ENCODE results near the gene SPATS2L. TPM values are rescaled to one million over a fixed set of nuclear protein-coding genes. Genes with fewer than 3 reads are reported as not detected.
A peak's percentile ranks its signal among the peaks of the same experiment; 100 is the strongest.

SPATS2L gene
- total RNA-seq, 1 donor from 2014 or later, result 92.7 TPM

GRCh38 chr2:200479692-200480265, 173.3 kb downstream of the SPATS2L start:
- Histone ChIP-seq H3K27me3 (no peaks in the 10 kb centered on the region), H3K9me3 (no peaks in the 10 kb centered on the region), H3K4me1 (no peaks in the 10 kb centered on the region), H3K4me3 (no peak overlapping the region), H3K36me3 (peaks cover 20% of the 10 kb centered on the region), H3K27ac (no peak overlapping the region)
- no peak for TF ChIP-seq CTCF (IDR thresholded peaks at IDR 0.05)
- intact Hi-C loops (cut with DNase I), result loop anchor here (5.0 kb wide), 1 partner anchor 497 kb away; no protein-coding TSS in a partner anchor
- DNase-seq (no peak), ATAC-seq (peak; percentile 51)

- TF ChIP-seq CTCF (IDR thresholded peaks at IDR 0.05), result no peak
- no peak for ATAC-seq
- peaks cover 6% of the 10 kb centered on the region for H3K36me3 ChIP-seq
- H3K27ac ChIP-seq, result no peak overlapping the region
- intact Hi-C loops (cut with DNase I), result no loop called here
- H3K4me1 ChIP-seq, result no peaks in the 10 kb centered on the region
- no peak for DNase-seq
- H3K9me3 ChIP-seq, result no peaks in the 10 kb centered on the region
- H3K4me3 ChIP-seq, result no peak overlapping the region
- H3K27me3 ChIP-seq, result no peaks in the 10 kb centered on the region
Measured at GRCh38 chr2:200482194-200482593, 175.7 kb downstream of the SPATS2L start.

- H3K4me3 ChIP-seq, result no peak overlapping the region
- ATAC-seq, result peak; percentile 89
- H3K4me1 ChIP-seq, result no peaks in the 10 kb centered on the region
- no peak overlapping the region for H3K27ac ChIP-seq
- H3K36me3 ChIP-seq, result no peaks in the 10 kb centered on the region
- TF ChIP-seq CTCF (IDR thresholded peaks at IDR 0.05), result peak; percentile 48
- no peaks in the 10 kb centered on the region for H3K27me3 ChIP-seq
- intact Hi-C loops (cut with DNase I), result no loop called here
- peak; percentile 84 for DNase-seq
- no peaks in the 10 kb centered on the region for H3K9me3 ChIP-seq
Measured at GRCh38 chr2:200483729-200484198, 177.3 kb downstream of the SPATS2L start.

GRCh38 chr2:200484934-200485333, 178.4 kb downstream of the SPATS2L start:
- no peak for TF ChIP-seq CTCF (IDR thresholded peaks at IDR 0.05)
- intact Hi-C loops (cut with DNase I), result no loop called here
- ATAC-seq, result no peak
- no peak for DNase-seq
- no peak overlapping the region for H3K4me3 ChIP-seq
- H3K9me3 ChIP-seq, result no peaks in the 10 kb centered on the region
- no peak overlapping the region for H3K27ac ChIP-seq
- no peaks in the 10 kb centered on the region for H3K27me3 ChIP-seq
- no peaks in the 10 kb centered on the region for H3K4me1 ChIP-seq
- peaks cover 10% of the 10 kb centered on the region for H3K36me3 ChIP-seq

- H3K36me3 ChIP-seq, result peaks cover 25% of the 10 kb centered on the region
- no peaks in the 10 kb centered on the region for H3K4me1 ChIP-seq
- TF ChIP-seq CTCF (IDR thresholded peaks at IDR 0.05), result no peak
- H3K27ac ChIP-seq, result no peak overlapping the region
- intact Hi-C loops (cut with DNase I), result no loop called here
- no peak for DNase-seq
- H3K27me3 ChIP-seq, result no peaks in the 10 kb centered on the region
- ATAC-seq, result no peak
- H3K9me3 ChIP-seq, result no peaks in the 10 kb centered on the region
- H3K4me3 ChIP-seq, result no peak overlapping the region
Measured at GRCh38 chr2:200486529-200486928, 180.0 kb downstream of the SPATS2L start.

- no peak for TF ChIP-seq CTCF (IDR thresholded peaks at IDR 0.05)
- no peaks in the 10 kb centered on the region for H3K4me1 ChIP-seq
- no peaks in the 10 kb centered on the region for H3K27me3 ChIP-seq
- DNase-seq, result no peak
- no peak overlapping the region for H3K27ac ChIP-seq
- H3K36me3 ChIP-seq, result peaks cover 41% of the 10 kb centered on the region
- intact Hi-C loops (cut with DNase I), result no loop called here
- no peak for ATAC-seq
- no peak overlapping the region for H3K4me3 ChIP-seq
- no peaks in the 10 kb centered on the region for H3K9me3 ChIP-seq
Measured at GRCh38 chr2:200488169-200488568, 181.7 kb downstream of the SPATS2L start.
